ENCODE data around the gene COBL. TPM values are rescaled to one million over a fixed set of nuclear protein-coding genes. Genes with fewer than 3 reads are reported as not detected.

COBL gene
- total RNA-seq, 1 experiment from 2014 or later = 52.3 TPM

DNA sequence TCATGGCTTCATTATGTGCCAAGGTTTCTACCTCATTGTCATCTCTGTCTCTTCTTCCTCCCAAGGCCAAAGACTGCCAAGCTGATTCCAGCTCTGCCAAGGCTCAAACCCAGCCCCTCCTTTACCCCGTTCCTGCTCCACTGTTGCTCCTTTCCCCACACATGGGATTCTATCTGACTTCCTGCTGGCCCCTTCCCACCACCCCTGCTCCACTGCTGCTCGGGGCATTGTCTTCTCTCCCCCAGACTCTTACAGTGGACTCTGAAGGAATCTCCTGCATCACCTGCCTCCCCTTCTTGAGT, 86.3 kb downstream of the COBL start:
- Mint-ChIP-seq H3K4me1 (peaks cover 59 to 65% of the 10 kb centered on the region in 2 experiments), H3K4me3 (no peak overlapping the region), H3K27ac (peak overlapping the region in 1 of 3 experiments; percentile 2; a peak in 2 of 7 replicates), H3K9me3 (no peaks in the 10 kb centered on the region), H3K36me3 (ENCODE audit: insufficient read depth in 1 of 3, low read depth in 3 of 3) (no peaks in the 10 kb centered on the region), H3K27me3 (ENCODE audit: low read depth) (no peaks in the 10 kb centered on the region)
- no CpG with 5 or more reads among the region's 2 CpGs for WGBS (ENCODE audit: extremely low coverage, insufficient read length, low lambda C conversion rate)
- no peak overlapping the region for H3K18ac ChIP-seq (ENCODE audit: insufficient read length, low read depth, low read length)
- no peaks in the 10 kb centered on the region for H3K23me2 ChIP-seq (ENCODE audit: insufficient read length, low read depth, low read length, poor library complexity, severe bottlenecking)
- no peak overlapping the region for H2AFZ ChIP-seq (ENCODE audit: low read length)
- H2BK15ac ChIP-seq (ENCODE audit: low read depth, low read length) = no peak overlapping the region
- H3K9ac ChIP-seq (ENCODE audit: extremely low read depth, insufficient read length, low read length) = no peak overlapping the region
- no peaks in the 10 kb centered on the region for H3K79me2 ChIP-seq (ENCODE audit: insufficient read depth, low read length)
- no peak overlapping the region for H3K4me2 ChIP-seq (ENCODE audit: insufficient read depth, insufficient read length, low read length)
- H2BK120ac ChIP-seq (ENCODE audit: low read depth, low read length, poor library complexity, severe bottlenecking) = no peak overlapping the region
- H2BK20ac ChIP-seq (ENCODE audit: low read depth, low read length, poor library complexity, severe bottlenecking) = no peak overlapping the region
- H3K79me1 ChIP-seq (ENCODE audit: insufficient read depth, low read depth, low read length, poor library complexity, severe bottlenecking) = no peaks in the 10 kb centered on the region
- no peak overlapping the region for H4K5ac ChIP-seq (ENCODE audit: insufficient read length, low read depth, low read length)
- no peak for DNase-seq
- H3K23ac ChIP-seq (ENCODE audit: insufficient read length, low read depth, low read length) = no peak overlapping the region
- no peak overlapping the region for H2BK5ac ChIP-seq (ENCODE audit: insufficient read length, low read length)
- no peak for TF ChIP-seq CTCF (conservative IDR thresholded peaks at IDR 0.05)
- no peaks in the 10 kb centered on the region for H3K9me3 ChIP-seq (ENCODE audit: control insufficient read depth, low read depth, low read length)
- no peak overlapping the region for H3K56ac ChIP-seq (ENCODE audit: insufficient read length, low read depth, low read length)
- H3K27ac ChIP-seq (ENCODE audit: insufficient read length, low read depth, low read length) = no peak overlapping the region
- no peak overlapping the region for H3T11ph ChIP-seq (ENCODE audit: low read length)
- no peak overlapping the region for H4K8ac ChIP-seq (replicated peaks; ENCODE audit: insufficient read length, low read depth, low read length)
- no peak overlapping the region for H3K14ac ChIP-seq (ENCODE audit: insufficient read depth, low read length)
- peaks cover 5% of the 10 kb centered on the region; the same call in 1 of the 2 replicates for H3K4me1 ChIP-seq (ENCODE audit: insufficient read depth, low read length)
- H2BK12ac ChIP-seq (ENCODE audit: insufficient read length, low read depth, low read length) = no peak overlapping the region
- H4K20me1 ChIP-seq (ENCODE audit: control insufficient read depth, insufficient read depth, insufficient read length) = peaks cover 5% of the 10 kb centered on the region
- H2AK5ac ChIP-seq (ENCODE audit: insufficient read length, low read length) = no peak overlapping the region
- H3K27me3 ChIP-seq (ENCODE audit: insufficient read depth, low read length) = no peaks in the 10 kb centered on the region
- no peak overlapping the region for H4K91ac ChIP-seq (ENCODE audit: insufficient read length, low read depth, low read length)
- H3K4ac ChIP-seq (ENCODE audit: low read depth, low read length) = no peak overlapping the region

Data from H9 (cell line).